Mesenchymal stem cell (in vitro differentiated cells and primary cell): ENCODE data around the gene PAK4.

Source experiments
- DNase-seq: peaks from one replicate; pipeline ENCODE4 v3.0.0-alpha.2; 2013
- H2AFZ ChIP-seq: one replicate; pipeline ENCODE4 v1.6.1; 2013; ENCODE audit warnings: low read depth, mild to moderate bottlenecking, control low read depth, inconsistent platforms, low read length, moderate library complexity
- H2AK5ac ChIP-seq: 2 replicates; pipeline ENCODE4 v1.6.1; 2013; ENCODE audit warnings: low read length, moderate library complexity, mild to moderate bottlenecking, inconsistent platforms; ENCODE audit not compliant: severe bottlenecking
- H2BK120ac ChIP-seq: one replicate; pipeline ENCODE4 v1.6.1; 2013; ENCODE audit warnings: low read depth, mild to moderate bottlenecking, inconsistent platforms, low read length, moderate library complexity
- H2BK12ac ChIP-seq, 2 experiments: one replicate each; pipeline ENCODE4 v1.6.1; 2013; ENCODE audit warnings: inconsistent platforms in 2 of 2, low read length in 2 of 2, mild to moderate bottlenecking in 2 of 2, moderate library complexity in 2 of 2, control low read depth in 1 of 2
- H2BK15ac ChIP-seq: one replicate; pipeline ENCODE4 v1.6.1; 2013; ENCODE audit warnings: mild to moderate bottlenecking, low read depth, inconsistent platforms; ENCODE audit not compliant: poor library complexity, severe bottlenecking
- H2BK5ac ChIP-seq: 2 replicates; pipeline ENCODE4 v1.6.1; 2013; ENCODE audit warnings: low read depth, mild to moderate bottlenecking, low read length, control low read depth, inconsistent platforms; ENCODE audit not compliant: poor library complexity, severe bottlenecking
- H3K14ac ChIP-seq, 2 experiments: one replicate each; pipeline ENCODE4 v1.6.1; 2013; ENCODE audit warnings: inconsistent platforms in 2 of 2, low read length in 2 of 2, control low read depth in 1 of 2, mild to moderate bottlenecking in 1 of 2, moderate library complexity in 1 of 2
- H3K18ac ChIP-seq, 2 experiments: one replicate each; pipeline ENCODE4 v1.6.1; 2013; ENCODE audit warnings: inconsistent platforms in 2 of 2, low read length in 2 of 2, control low read depth in 1 of 2, low read depth in 1 of 2, mild to moderate bottlenecking in 1 of 2
- H3K23ac ChIP-seq, 2 experiments: one replicate each; pipeline ENCODE4 v1.6.1; 2013; ENCODE audit warnings: inconsistent platforms in 2 of 2, low read length in 2 of 2, mild to moderate bottlenecking in 2 of 2, moderate library complexity in 2 of 2, control low read depth in 1 of 2
- H3K27ac ChIP-seq: 2 replicates; pipeline ENCODE4 v1.5.1; 2013; ENCODE audit warnings: mild to moderate bottlenecking, moderate library complexity, low read length, control low read depth, inconsistent platforms; ENCODE audit not compliant: poor library complexity, severe bottlenecking
- H3K27me3 ChIP-seq, 2 experiments: 2 replicates each; pipeline versions ENCODE4 v1.6.1 to v1.7.0; 2013; ENCODE audit warnings: low read length in 2 of 2, mild to moderate bottlenecking in 2 of 2, moderate library complexity in 2 of 2, control low read depth in 1 of 2, inconsistent platforms in 1 of 2; ENCODE audit not compliant: control insufficient read depth in 1 of 2, insufficient read depth in 1 of 2
- H3K36me3 ChIP-seq, 2 experiments: 2 replicates each; pipeline versions ENCODE4 v1.6.1 to v1.7.0; 2013; ENCODE audit warnings: low read length in 2 of 2, control low read depth in 1 of 2, inconsistent platforms in 1 of 2, low read depth in 1 of 2, mild to moderate bottlenecking in 1 of 2; ENCODE audit not compliant: insufficient read depth in 2 of 2, control insufficient read depth in 1 of 2
- H3K4ac ChIP-seq, 2 experiments: one replicate each; pipeline ENCODE4 v1.6.1; 2013; ENCODE audit warnings: inconsistent platforms in 2 of 2, low read length in 2 of 2, mild to moderate bottlenecking in 2 of 2, moderate library complexity in 2 of 2, control low read depth in 1 of 2, low read depth in 1 of 2
- H3K4me1 ChIP-seq: 2 replicates; pipeline ENCODE4 v1.6.1; 2013; ENCODE audit warnings: low read depth, low read length, control low read depth; ENCODE audit not compliant: control insufficient read depth, insufficient read depth
- H3K4me2 ChIP-seq: 2 replicates; pipeline ENCODE4 v1.6.1; 2013; ENCODE audit warnings: low read length, mild to moderate bottlenecking, inconsistent platforms; ENCODE audit not compliant: poor library complexity, severe bottlenecking
- H3K4me3 ChIP-seq, 2 experiments: 2 replicates each; pipeline versions ENCODE4 v1.5.1 to v1.7.0; 2013; ENCODE audit warnings: low read length in 2 of 2, mild to moderate bottlenecking in 2 of 2, control low read depth in 1 of 2, low read depth in 1 of 2; ENCODE audit not compliant: insufficient read depth in 1 of 2
- H3K79me1 ChIP-seq: replicated peaks from 2 replicates; pipeline ENCODE4 v1.6.1; 2013; ENCODE audit warnings: mild to moderate bottlenecking, control low read depth, low read length, inconsistent platforms; ENCODE audit not compliant: poor library complexity, severe bottlenecking
- H3K9ac ChIP-seq: 2 replicates; pipeline ENCODE4 v1.7.0; 2013; ENCODE audit warnings: mild to moderate bottlenecking, low read length, moderate library complexity
- H3K9me3 ChIP-seq: 2 replicates; pipeline ENCODE4 v1.7.0; 2013; ENCODE audit warnings: mild to moderate bottlenecking, low read length; ENCODE audit not compliant: control insufficient read depth
- H4K8ac ChIP-seq: one replicate; pipeline ENCODE4 v1.6.1; 2013; ENCODE audit warnings: inconsistent platforms, mild to moderate bottlenecking, low read length, moderate library complexity
- H4K91ac ChIP-seq: one replicate; pipeline ENCODE4 v1.6.1; 2013; ENCODE audit warnings: mild to moderate bottlenecking, low read length, inconsistent platforms
- WGBS: methylation state at CpG from one replicate; pipeline ENCODE4 v1.1.7; 2013; ENCODE audit warnings: mixed read lengths; 5-methylcytosine and 5-hydroxymethylcytosine counted together

PAK4 gene

GRCh38 chr19:39155114-39155700, 29.6 kb downstream of the PAK4 start:
- Histone ChIP-seq H2BK15ac (no peak overlapping the region), H3K9ac (no peak overlapping the region), H2AK5ac (no peak overlapping the region), H3K4me3 (no peak overlapping the region), H3K4me2 (no peak overlapping the region), H2BK120ac (no peak overlapping the region), H3K14ac (no peak overlapping the region), H2BK5ac (no peak overlapping the region), H3K9me3 (no peaks in the 10 kb centered on the region), H3K4me1 (peaks cover 42% of the 10 kb centered on the region), H3K23ac (no peak overlapping the region), H4K91ac (no peak overlapping the region), H3K36me3 (peaks cover 0 to 41% of the 10 kb centered on the region in 2 experiments), H2BK12ac (no peak overlapping the region), H3K18ac (no peak overlapping the region), H4K8ac (no peak overlapping the region), H3K27ac (no peak overlapping the region), H2AFZ (no peak overlapping the region), H3K79me1 (peaks cover 71% of the 10 kb centered on the region), H3K27me3 (no peaks in the 10 kb centered on the region), H3K4ac (no peak overlapping the region)
- DNase-seq = no peak
- WGBS = 88% methylated on average over 11 of the region's 11 CpGs

GRCh38 chr19:39155741-39156140, 30.2 kb downstream of the PAK4 start:
- H3K14ac ChIP-seq = no peak overlapping the region
- H3K4me1 ChIP-seq = peaks cover 39% of the 10 kb centered on the region
- DNase-seq = no peak
- no peaks in the 10 kb centered on the region for H3K9me3 ChIP-seq
- H3K4me2 ChIP-seq = no peak overlapping the region
- no peak overlapping the region for H3K18ac ChIP-seq
- no peaks in the 10 kb centered on the region for H3K27me3 ChIP-seq
- no peak overlapping the region for H3K4ac ChIP-seq
- H3K36me3 ChIP-seq = peaks cover 0 to 39% of the 10 kb centered on the region in 2 experiments
- no peak overlapping the region for H2AFZ ChIP-seq
- no peak overlapping the region for H4K91ac ChIP-seq
- H2AK5ac ChIP-seq = no peak overlapping the region
- H3K23ac ChIP-seq = no peak overlapping the region
- no peak overlapping the region for H2BK120ac ChIP-seq
- no peak overlapping the region for H3K4me3 ChIP-seq
- peaks cover 69% of the 10 kb centered on the region for H3K79me1 ChIP-seq
- H3K27ac ChIP-seq = no peak overlapping the region
- no peak overlapping the region for H2BK5ac ChIP-seq
- 94% methylated on average over 15 of the region's 15 CpGs for WGBS
- no peak overlapping the region for H2BK15ac ChIP-seq
- peak overlapping the region in 1 of 2 experiments; percentile 6 for H2BK12ac ChIP-seq
- H3K9ac ChIP-seq = no peak overlapping the region
- no peak overlapping the region for H4K8ac ChIP-seq

GRCh38 chr19:39156326-39157230, 31.0 kb downstream of the PAK4 start:
- Histone ChIP-seq H3K4me2 (no peak overlapping the region), H3K4me3 (peak overlapping the region in 1 of 2 experiments; percentile 62), H3K14ac (peak overlapping the region in 1 of 2 experiments; percentile 61), H3K9ac (peak overlapping the region; percentile 33), H3K4me1 (peaks cover 38% of the 10 kb centered on the region), H3K4ac (no peak overlapping the region), H2BK5ac (no peak overlapping the region), H2BK120ac (no peak overlapping the region), H3K23ac (no peak overlapping the region), H3K36me3 (peaks cover 0 to 38% of the 10 kb centered on the region in 2 experiments), H3K79me1 (peaks cover 70% of the 10 kb centered on the region), H3K27me3 (no peaks in the 10 kb centered on the region), H4K8ac (peak overlapping the region; percentile 83), H2AFZ (no peak overlapping the region), H2BK15ac (no peak overlapping the region), H3K18ac (peak overlapping the region; percentile 30 to 38), H4K91ac (peak overlapping the region; percentile 61), H2BK12ac (peak overlapping the region in 1 of 2 experiments; percentile 7), H3K9me3 (no peaks in the 10 kb centered on the region), H2AK5ac (no peak overlapping the region), H3K27ac (no peak overlapping the region)
- DNase-seq = no peak
- 77% methylated on average over 21 of the region's 24 CpGs for WGBS
